H1 (cell line): ENCODE data around the gene SYT17. TPM values are rescaled to one million over a fixed set of nuclear protein-coding genes. Genes with fewer than 3 reads are reported as not detected.

Source experiments
- CTCF ChIA-PET: fragments of 300-600 bp; sonication (Branson Sonifier 250); formaldehyde crosslinking; loops from one replicate; lab custom pipeline; 2021; ENCODE audit not compliant: partially characterized antibody; lab: Charles Lee
- POLR2A ChIA-PET: fragments of 300-600 bp; sonication (Branson Sonifier 250); formaldehyde crosslinking; loops from one replicate; lab custom pipeline; 2021; ENCODE audit warnings: inconsistent platforms; ENCODE audit not compliant: partially characterized antibody; lab: Charles Lee
- DNase-seq, 2 experiments: peaks; one replicate each; pipeline versions ENCODE4 v3.0.0 to v3.0.0-alpha.2; 2010 to 2022; ENCODE audit warnings: low spot score in 2 of 2, low read depth in 1 of 2, mixed read lengths in 1 of 2
- FAIRE-seq: peaks from 2 replicates; lab custom pipeline; 2011; peaks lifted over from hg19 to GRCh38; lab: Jason Lieb, UNC
- H2AFZ ChIP-seq: 2 replicates; pipeline ENCODE4 v1.8.1; 2012; ENCODE audit warnings: low read length, inconsistent platforms
- H2AK5ac ChIP-seq: 2 replicates; pipeline ENCODE4 v1.6.1; 2013; ENCODE audit warnings: low read depth, low read length
- H2BK120ac ChIP-seq: replicated peaks from 2 replicates; pipeline ENCODE3; 2013; ENCODE audit warnings: low read depth, low read length, inconsistent platforms
- H2BK12ac ChIP-seq: 2 replicates; pipeline ENCODE4 v1.6.1; 2013; ENCODE audit warnings: low read depth, low read length
- H2BK15ac ChIP-seq: 2 replicates; pipeline ENCODE4 v1.6.1; 2013; ENCODE audit warnings: low read length
- H2BK20ac ChIP-seq: 2 replicates; pipeline ENCODE4 v1.6.1; 2013; ENCODE audit warnings: low read length
- H2BK5ac ChIP-seq: 2 replicates; pipeline ENCODE4 v1.6.1; 2013; ENCODE audit warnings: low read depth, low read length
- H3K14ac ChIP-seq: 2 replicates; pipeline ENCODE4 v1.6.1; 2013; ENCODE audit warnings: inconsistent platforms; ENCODE audit not compliant: insufficient read length
- H3K18ac ChIP-seq: 2 replicates; pipeline ENCODE4 v1.6.1; 2013; ENCODE audit warnings: low read length; ENCODE audit errors: extremely low read depth
- H3K23ac ChIP-seq: 2 replicates; pipeline ENCODE4 v1.6.1; 2013; ENCODE audit warnings: inconsistent platforms; ENCODE audit not compliant: insufficient read length
- H3K23me2 ChIP-seq: 2 replicates; pipeline ENCODE4 v1.6.1; 2013; ENCODE audit warnings: low read depth, low read length
- H3K27ac ChIP-seq: 2 replicates; pipeline ENCODE4 v1.6.1; 2011; ENCODE audit warnings: low read depth, low read length, inconsistent platforms
- H3K27me3 ChIP-seq, 4 experiments: replicated peaks in 1 of 4; 1 replicate in 1 of 4; 2 replicates in 3 of 4; pipeline versions ENCODE4 v1.6.1 to v1.8.1; 2011 to 2013; ENCODE audit warnings: low read length in 3 of 4, mild to moderate bottlenecking in 3 of 4, inconsistent platforms in 2 of 4, mixed read lengths in 2 of 4, moderate library complexity in 1 of 4; ENCODE audit not compliant: control insufficient read depth in 3 of 4, insufficient read depth in 3 of 4; ENCODE audit errors: extremely low read depth in 1 of 4
- H3K36me3 ChIP-seq, 4 experiments: 2 replicates each; pipeline versions ENCODE4 v1.6.1 to v1.8.1; 2011 to 2013; ENCODE audit warnings: mild to moderate bottlenecking in 4 of 4, low read length in 3 of 4, moderate library complexity in 2 of 4, control low read depth in 1 of 4, inconsistent platforms in 1 of 4; ENCODE audit not compliant: insufficient read depth in 4 of 4, control insufficient read depth in 2 of 4
- H3K4ac ChIP-seq: replicated peaks from 2 replicates; pipeline ENCODE3; 2013; ENCODE audit warnings: low read length, low read depth, mixed read lengths, inconsistent platforms; ENCODE audit not compliant: insufficient read length
- H3K4me1 ChIP-seq, 4 experiments: replicated peaks in 1 of 4; 1 replicate in 1 of 4; 2 replicates in 3 of 4; pipeline versions ENCODE4 v1.6.1 to v1.8.1; 2011 to 2013; ENCODE audit warnings: low read length in 3 of 4, inconsistent platforms in 2 of 4, mixed read lengths in 1 of 4; ENCODE audit not compliant: insufficient read depth in 4 of 4, control insufficient read depth in 3 of 4
- H3K4me2 ChIP-seq, 2 experiments: 2 replicates each; pipeline versions ENCODE4 v1.6.1 to v1.8.1; 2011 to 2013; ENCODE audit warnings: low read depth in 2 of 2, low read length in 2 of 2, control low read depth in 1 of 2, inconsistent platforms in 1 of 2, mild to moderate bottlenecking in 1 of 2; ENCODE audit not compliant: insufficient read depth in 1 of 2
- H3K4me3 ChIP-seq, 4 experiments: fragments of 200-600, 300-600 bp in 1 of 4; sonication (generic), shearing (Covaris generic), sonication (Bioruptor Twin) in 1 of 4; 2 replicates each; pipeline versions ENCODE4 v1.5.1 to v1.8.1; 2011 to 2016; ENCODE audit warnings: low read length in 4 of 4, low read depth in 3 of 4, control low read depth in 2 of 4, inconsistent platforms in 2 of 4, mild to moderate bottlenecking in 2 of 4, mixed read lengths in 1 of 4, moderate library complexity in 1 of 4; ENCODE audit not compliant: insufficient read depth in 2 of 4; ENCODE audit errors: extremely low read depth in 1 of 4
- H3K56ac ChIP-seq: replicated peaks from 2 replicates; pipeline ENCODE3; 2013; ENCODE audit warnings: low read depth, mild to moderate bottlenecking, mixed read lengths, low read length, inconsistent platforms; ENCODE audit not compliant: insufficient read length
- H3K79me1 ChIP-seq: 2 replicates; pipeline ENCODE4 v1.6.1; 2013; ENCODE audit warnings: low read depth, low read length, control low read depth
- H3K79me2 ChIP-seq, 2 experiments: 2 replicates each; pipeline versions ENCODE4 v1.6.1 to v1.8.1; 2012 to 2013; ENCODE audit warnings: low read length in 2 of 2, mild to moderate bottlenecking in 2 of 2, inconsistent platforms in 1 of 2; ENCODE audit not compliant: insufficient read depth in 2 of 2, control insufficient read depth in 1 of 2
- H3K9ac ChIP-seq, 4 experiments: replicated peaks in 1 of 4; 1 replicate in 1 of 4; 2 replicates in 3 of 4; pipeline versions ENCODE4 v1.6.1 to v1.8.1; 2011 to 2013; ENCODE audit warnings: low read depth in 3 of 4, low read length in 3 of 4, control low read depth in 2 of 4, mild to moderate bottlenecking in 2 of 4, moderate library complexity in 2 of 4, inconsistent platforms in 1 of 4; ENCODE audit errors: extremely low read depth in 1 of 4
- H3K9me3 ChIP-seq, 2 experiments: 2 replicates each; pipeline versions ENCODE4 v1.6.1 to v1.8.1; 2012 to 2013; ENCODE audit warnings: mild to moderate bottlenecking in 2 of 2, moderate library complexity in 2 of 2, control low read depth in 1 of 2, inconsistent platforms in 1 of 2, low read depth in 1 of 2, low read length in 1 of 2, mixed read lengths in 1 of 2; ENCODE audit not compliant: insufficient read depth in 2 of 2
- H4K20me1 ChIP-seq, 2 experiments: replicated peaks in 1 of 2; 2 replicates each; pipeline versions ENCODE3 to v1.8.1; 2011 to 2013; ENCODE audit warnings: inconsistent platforms in 2 of 2, low read length in 2 of 2, mild to moderate bottlenecking in 1 of 2; ENCODE audit not compliant: insufficient read depth in 2 of 2, control insufficient read depth in 1 of 2
- H4K5ac ChIP-seq: 2 replicates; pipeline ENCODE4 v1.6.1; 2013; ENCODE audit warnings: low read length, low read depth, mixed read lengths, inconsistent platforms; ENCODE audit not compliant: insufficient read length
- H4K8ac ChIP-seq: 2 replicates; pipeline ENCODE4 v1.8.0; 2013; ENCODE audit warnings: mild to moderate bottlenecking, moderate library complexity, low read length, inconsistent platforms; ENCODE audit not compliant: insufficient read depth; ENCODE audit errors: extremely low read depth
- H4K91ac ChIP-seq: replicated peaks from 2 replicates; pipeline ENCODE3; 2013; ENCODE audit warnings: low read length, mixed read lengths, inconsistent platforms; ENCODE audit not compliant: insufficient read length
- ATF2 ChIP-seq: IDR thresholded peaks from 2 replicates; pipeline ENCODE4 v1.6.1; 2012; ENCODE audit warnings: low read length, inconsistent platforms
- CEBPB ChIP-seq: IDR thresholded peaks from 2 replicates; pipeline ENCODE4 v1.6.1; 2012; ENCODE audit warnings: low read depth, low read length
- CREB1 ChIP-seq: IDR thresholded peaks from 2 replicates; pipeline ENCODE4 v1.6.1; 2012; ENCODE audit warnings: inconsistent platforms
- FOSL1 ChIP-seq: IDR thresholded peaks from 2 replicates; pipeline ENCODE4 v1.6.1; 2011; ENCODE audit warnings: mild to moderate bottlenecking, low read depth, low read length, moderate library complexity; ENCODE audit not compliant: insufficient read depth
- JUND ChIP-seq: IDR thresholded peaks from 2 replicates; pipeline ENCODE4 v1.6.1; 2011; ENCODE audit warnings: mild to moderate bottlenecking, improper control_type of control experiment, low read length
- MAFK ChIP-seq: IDR thresholded peaks from 2 replicates; pipeline ENCODE4 v1.6.1; 2012; ENCODE audit warnings: low read depth, mild to moderate bottlenecking, improper control_type of control experiment, low read length
- POLR2AphosphoS5 ChIP-seq: IDR thresholded peaks from 2 replicates; pipeline ENCODE4 v1.6.1; 2011; ENCODE audit warnings: low read depth, low read length
- RAD21 ChIP-seq, 2 experiments: IDR thresholded peaks in 1 of 2; conservative IDR thresholded peaks in 1 of 2; 2 replicates each; pipeline ENCODE4 v1.6.1; 2011; ENCODE audit warnings: low read depth in 2 of 2, low read length in 2 of 2, improper control_type of control experiment in 1 of 2, inconsistent platforms in 1 of 2, mild to moderate bottlenecking in 1 of 2, moderate library complexity in 1 of 2
- RXRA ChIP-seq: IDR thresholded peaks from 2 replicates; pipeline ENCODE4 v1.6.1; 2011; ENCODE audit warnings: low read depth, mild to moderate bottlenecking, low read length, moderate library complexity; ENCODE audit not compliant: insufficient read depth
- TBP ChIP-seq: IDR thresholded peaks from 2 replicates; pipeline ENCODE4 v1.6.1; 2011; ENCODE audit warnings: low read depth, low read length, improper control_type of control experiment
- USF2 ChIP-seq: IDR thresholded peaks from 2 replicates; pipeline ENCODE4 v1.6.1; 2011; ENCODE audit warnings: low read length, improper control_type of control experiment
- WGBS, 2 experiments: shearing (Covaris generic) in 1 of 2; methylation state at CpG; one replicate each; pipeline versions ENCODE4 v1.1.6 to v1.1.7; 2013 to 2015; ENCODE audit warnings: low lambda C conversion rate in 2 of 2, mixed read lengths in 2 of 2, inconsistent platforms in 1 of 2, low coverage in 1 of 2, missing lambda C conversion rate in 1 of 2; ENCODE audit not compliant: insufficient replicate concordance in 2 of 2, insufficient coverage in 1 of 2, insufficient read length in 1 of 2; ENCODE audit errors: extremely low coverage in 1 of 2, missing lambda C conversion rate in 1 of 2; 5-methylcytosine and 5-hydroxymethylcytosine counted together
- polyA plus RNA-seq, 7 experiments: library from polyadenylated mRNA; depleted of rRNA in 3 of 7; stranded (reverse) in 5 of 7; unstranded in 2 of 7; fragments of >200 nt in 5 of 7; fragments of 200-250 nt in 2 of 7; gene quantifications; 1 replicate in 5 of 7; 2 replicates in 1 of 7; 4 replicates in 1 of 7; pipeline versions ENCODE4 v1.2.1 to v1.2.3, GENCODE V29; 2011 to 2013; ENCODE audit warnings: missing spikeins in 2 of 7, mixed read lengths in 2 of 7
- total RNA-seq: library from RNA; stranded (reverse); fragmentation: NEBNext Ultra II Directional; extraction: Animal tissue kit (Norgen Biotek cat#: 25700); gene quantifications from 2 replicates; pipeline ENCODE4 v1.2.1, GENCODE V29; 2021

SYT17 gene
- total and polyA plus RNA-seq, 2 of the 8 experiments (the other 6 are each of a cell fraction or from before 2014, with no cell fraction given): 5.8 to 18.1 TPM

- H3K9ac ChIP-seq: no peak overlapping the region
- H4K20me1 ChIP-seq: peaks cover 0 to 3% of the 10 kb centered on the region in 2 experiments
- TF ChIP-seq TBP (no peak), CEBPB (no peak), MAFK (no peak), ATF2 (no peak), POLR2AphosphoS5 (no peak), FOSL1 (no peak), USF2 (no peak), RAD21 (IDR thresholded peaks at IDR 0.05 in 1 of 2, conservative IDR thresholded peaks at IDR 0.05 in 1 of 2; ENCODE audit: low read depth in 2 of 2, low read length in 2 of 2) (no peak), RXRA (no peak), JUND (no peak), CREB1 (no peak)
- H2AK5ac ChIP-seq: no peak overlapping the region
- no peak overlapping the region for H3K56ac ChIP-seq
- WGBS, 2 experiments: 91% methylated on average over 5 of the region's 5 CpGs; no CpG with 5 or more reads in 1 of the 2 experiments
- H4K8ac ChIP-seq: no peak overlapping the region
- no peak overlapping the region for H4K91ac ChIP-seq
- H3K27ac ChIP-seq: no peak overlapping the region
- POLR2A ChIA-PET: interaction anchor here (0.6 to 0.7 kb wide), 2 partner anchors 26 to 1116 kb away, joined by 3 read pairs; no protein-coding TSS in a partner anchor
- H2BK20ac ChIP-seq: no peak overlapping the region
- no peak overlapping the region for H3K4me3 ChIP-seq
- CTCF ChIA-PET: interaction anchor here (0.5 to 1.8 kb wide), 6 partner anchors 9 to 111 kb away, joined by 3 to 5 read pairs (median 4); no protein-coding TSS in a partner anchor
- peaks cover 0 to 6% (median 3%) of the 10 kb centered on the region in 4 experiments; a peak in 6 of 7 replicates for H3K4me1 ChIP-seq
- H2BK5ac ChIP-seq: no peak overlapping the region
- FAIRE-seq (no peak), DNase-seq (no peak)
- no peaks in the 10 kb centered on the region for H3K79me2 ChIP-seq
- peaks cover 7 to 18% (median 16%) of the 10 kb centered on the region in 4 experiments for H3K27me3 ChIP-seq
- H3K23me2 ChIP-seq: peaks cover under 1% of the 10 kb centered on the region; the same call in 1 of the 2 replicates
- H3K18ac ChIP-seq: no peak overlapping the region
- no peak overlapping the region for H3K23ac ChIP-seq
- no peak overlapping the region for H2BK120ac ChIP-seq
- no peak overlapping the region for H3K14ac ChIP-seq
- H2BK12ac ChIP-seq: no peak overlapping the region
- H4K5ac ChIP-seq: no peak overlapping the region
- H3K36me3 ChIP-seq: peaks cover 0 to 3% (median 0%) of the 10 kb centered on the region in 4 experiments; a peak in 1 of 8 replicates
- H2BK15ac ChIP-seq: no peak overlapping the region
- no peak overlapping the region for H2AFZ ChIP-seq
- no peak overlapping the region for H3K4ac ChIP-seq
- peaks cover 0 to 3% of the 10 kb centered on the region in 2 experiments; a peak in 1 of 4 replicates for H3K9me3 ChIP-seq
- H3K79me1 ChIP-seq: no peaks in the 10 kb centered on the region
- no peak overlapping the region for H3K4me2 ChIP-seq
These were observed 48.5 kb upstream of the SYT17 start for GRCh38 chr16:19119564-19119963.
